SK-N-SH (cell line): ENCODE data around the gene AUTS2. TPM values are rescaled to one million over a fixed set of nuclear protein-coding genes. Genes with fewer than 3 reads are reported as not detected.

Experiments
- CTCF ChIA-PET: fragments of 300-600, 350-600 bp; formaldehyde crosslinking; extraction: SDS; loops from one replicate; lab custom pipeline; 2021; lab: Yijun Ruan, JAX
- POLR2A ChIA-PET: fragments of 350-600 bp; sonication (Branson Sonifier 250); formaldehyde crosslinking; extraction: SDS; loops from one replicate; lab custom pipeline; 2020; ENCODE audit warnings: antibody characterized with exemption, inconsistent platforms; lab: Yijun Ruan, JAX
- DNase-seq: peaks from one replicate; pipeline ENCODE4 v3.0.0; 2012
- H2AFZ ChIP-seq: fragments of 200-600 bp; sonication (generic); 2 replicates; pipeline ENCODE4 v1.8.1; 2016; ENCODE audit warnings: antibody characterized with exemption, mild to moderate bottlenecking, low read depth
- H3F3A ChIP-seq: fragments of 200-600 bp; sonication (generic); replicated peaks from 2 replicates; pipeline ENCODE3; 2016; ENCODE audit warnings: antibody characterized with exemption, mild to moderate bottlenecking; ENCODE audit not compliant: insufficient read depth
- H3K27ac ChIP-seq, 2 experiments: fragments of 200-500 bp in 1 of 2; fragments of 200-600 bp in 1 of 2; sonication (Bioruptor generic) in 1 of 2; sonication (generic), shearing (Covaris generic) in 1 of 2; 2 replicates each; pipeline versions ENCODE4 v1.5.1 to v1.6.1; 2014 to 2016; ENCODE audit warnings: low read depth in 2 of 2, inconsistent platforms in 1 of 2, low read length in 1 of 2, mild to moderate bottlenecking in 1 of 2, mixed read lengths in 1 of 2
- H3K27me3 ChIP-seq: fragments of 200-600 bp; sonication (generic), shearing (Covaris generic); 2 replicates; pipeline ENCODE4 v1.6.1; 2016; ENCODE audit warnings: mixed run types; ENCODE audit not compliant: insufficient read depth
- H3K36me3 ChIP-seq, 2 experiments: fragments of 200-500 bp in 1 of 2; fragments of 200-600 bp in 1 of 2; sonication (Bioruptor generic) in 1 of 2; sonication (generic) in 1 of 2; replicated peaks in 1 of 2; 2 replicates each; pipeline versions ENCODE3 to v1.5.1; 2014 to 2016; ENCODE audit warnings: low read length in 1 of 2, mild to moderate bottlenecking in 1 of 2; ENCODE audit not compliant: insufficient read depth in 2 of 2, control insufficient read depth in 1 of 2
- H3K4me1 ChIP-seq, 2 experiments: fragments of 200-500 bp in 1 of 2; fragments of 200-600 bp in 1 of 2; sonication (Bioruptor generic) in 1 of 2; sonication (generic), shearing (Covaris generic) in 1 of 2; 2 replicates each; pipeline versions ENCODE4 v1.5.1 to v1.6.1; 2014 to 2016; ENCODE audit warnings: low read depth in 1 of 2, low read length in 1 of 2, mixed run types in 1 of 2; ENCODE audit not compliant: insufficient read depth in 2 of 2, control insufficient read depth in 1 of 2
- H3K4me2 ChIP-seq: fragments of 200-600 bp; sonication (generic), shearing (Covaris generic); 2 replicates; pipeline ENCODE4 v1.6.1; 2017; ENCODE audit warnings: mixed run types
- H3K4me3 ChIP-seq, 2 experiments: fragments of 200-500 bp in 1 of 2; fragments of 200-600 bp in 1 of 2; sonication (Bioruptor generic) in 1 of 2; sonication (generic), shearing (Covaris generic) in 1 of 2; 2 replicates each; pipeline versions ENCODE4 v1.5.1 to v1.8.1; 2014 to 2016; ENCODE audit warnings: low read depth in 2 of 2, inconsistent platforms in 1 of 2, low read length in 1 of 2, mild to moderate bottlenecking in 1 of 2, mixed read lengths in 1 of 2, moderate library complexity in 1 of 2
- H3K79me2 ChIP-seq: fragments of 200-600 bp; sonication (generic); 2 replicates; pipeline ENCODE4 v1.8.1; 2017; ENCODE audit warnings: mild to moderate bottlenecking; ENCODE audit not compliant: insufficient read depth
- H3K9ac ChIP-seq: fragments of 200-600 bp; sonication (generic); 2 replicates; pipeline ENCODE4 v1.6.1; 2017; ENCODE audit warnings: mixed run types
- H3K9me2 ChIP-seq: fragments of 200-600 bp; sonication (generic); 2 replicates; pipeline ENCODE4 v1.6.1; 2017; ENCODE audit warnings: mixed run types
- H3K9me3 ChIP-seq: fragments of 200-600 bp; sonication (generic); 2 replicates; pipeline ENCODE4 v1.6.1; 2017; ENCODE audit warnings: mixed run types, mild to moderate bottlenecking, moderate library complexity
- H4K20me1 ChIP-seq: fragments of 200-600 bp; sonication (generic); 2 replicates; pipeline ENCODE4 v1.6.1; 2017; ENCODE audit warnings: mild to moderate bottlenecking, mixed run types; ENCODE audit not compliant: insufficient read depth
- CHD2 ChIP-seq: fragments of 150-350 bp; IDR thresholded peaks from 2 replicates; pipeline ENCODE4 v1.6.1; 2018; ENCODE audit warnings: low read length; ENCODE audit not compliant: partially characterized antibody
- EP300 ChIP-seq, 2 experiments: IDR thresholded peaks; 2 replicates each; pipeline versions ENCODE4 v1.4.0 to v1.6.1; 2012; ENCODE audit warnings: borderline replicate concordance in 1 of 2, low read depth in 1 of 2, low read length in 1 of 2
- EZH2phosphoT487 ChIP-seq: fragments of 200-600 bp; sonication (generic); IDR thresholded peaks from 2 replicates; pipeline ENCODE4 v1.6.1; 2017; ENCODE audit warnings: low read depth, mixed run types, mild to moderate bottlenecking, antibody characterized with exemption, moderate library complexity, borderline replicate concordance
- FOXJ3 ChIP-seq: sonication (generic); formaldehyde crosslinking; IDR thresholded peaks from 2 replicates; pipeline ENCODE4 v1.5.1; 2020; ENCODE audit warnings: mild to moderate bottlenecking, missing genetic modification reagents
- GATA2 ChIP-seq: sonication (generic); formaldehyde crosslinking; IDR thresholded peaks from 2 replicates; pipeline ENCODE4 v1.5.0; 2020; ENCODE audit warnings: mild to moderate bottlenecking, missing genetic modification reagents
- JUND ChIP-seq: IDR thresholded peaks from 2 replicates; pipeline ENCODE4 v1.4.0; 2012
- MAX ChIP-seq: IDR thresholded peaks from 2 replicates; pipeline ENCODE4 v1.4.0; 2012; ENCODE audit warnings: low read depth
- MEF2A ChIP-seq: IDR thresholded peaks from 2 replicates; pipeline ENCODE4 v1.4.0; 2012; ENCODE audit warnings: low read depth, borderline replicate concordance
- POLR2AphosphoS5 ChIP-seq: IDR thresholded peaks from 2 replicates; pipeline ENCODE4 v1.6.1; 2012; ENCODE audit warnings: low read depth, low read length
- RAD21 ChIP-seq: IDR thresholded peaks from 2 replicates; pipeline ENCODE4 v1.6.1; 2012; ENCODE audit warnings: mild to moderate bottlenecking, low read length
- RCOR1 ChIP-seq: fragments of 150-350 bp; IDR thresholded peaks from 2 replicates; pipeline ENCODE4 v1.6.1; 2017; ENCODE audit warnings: antibody characterized with exemption, low read length
- REST ChIP-seq: IDR thresholded peaks from 2 replicates; pipeline ENCODE4 v1.6.1; 2012; ENCODE audit warnings: mild to moderate bottlenecking, low read depth, low read length, moderate library complexity
- RXRA ChIP-seq: IDR thresholded peaks from 2 replicates; pipeline ENCODE4 v1.4.0; 2012; ENCODE audit warnings: low read depth, mild to moderate bottlenecking, borderline replicate concordance
- TCF12 ChIP-seq: IDR thresholded peaks from 2 replicates; pipeline ENCODE4 v1.4.0; 2012
- USF2 ChIP-seq: fragments of 150-350 bp; IDR thresholded peaks from 2 replicates; pipeline ENCODE4 v1.6.1; 2017; ENCODE audit warnings: antibody characterized with exemption, low read length, low read depth, borderline replicate concordance
- ZBTB33 ChIP-seq: IDR thresholded peaks from 2 replicates; pipeline ENCODE4 v1.4.0; 2012; ENCODE audit warnings: low read depth, borderline replicate concordance
- WGBS: methylation state at CpG from one replicate; pipeline ENCODE4 v1.1.6; 2017; ENCODE audit warnings: low lambda C conversion rate; 5-methylcytosine and 5-hydroxymethylcytosine counted together
- polyA plus RNA-seq, 3 experiments: library from polyadenylated mRNA; depleted of rRNA; stranded (reverse); fragments of >200 nt; gene quantifications; 2 replicates each; pipeline ENCODE4 v1.2.3, GENCODE V29; 2012
- TF ChIP-seq, protein P1 (sequence below): IDR thresholded peaks from 2 replicates; pipeline ENCODE4; 2012
- TF ChIP-seq, protein P2 (sequence below): fragments of 150-350 bp; IDR thresholded peaks from 2 replicates; pipeline ENCODE4 v1.6.1; 2016; ENCODE audit warnings: mild to moderate bottlenecking, low read depth, low read length

Gene AUTS2
- polyA plus RNA-seq, 1 of the 3 experiments (the other 2 are of a cell fraction): 15.6 TPM

GRCh38 chr7:70782796-70783195, 1184.5 kb downstream of the AUTS2 start:
- Histone ChIP-seq H3K4me3 (no peak overlapping the region), H3K9me2 (no peaks in the 10 kb centered on the region), H3K9ac (no peak overlapping the region), H3K27ac (no peak overlapping the region), H3K36me3 (peaks cover 87 to 88% of the 10 kb centered on the region in 2 experiments), H3K4me2 (no peak overlapping the region), H2AFZ (no peak overlapping the region), H4K20me1 (no peaks in the 10 kb centered on the region), H3K9me3 (no peaks in the 10 kb centered on the region), H3K27me3 (no peaks in the 10 kb centered on the region), H3F3A (no peaks in the 10 kb centered on the region), H3K79me2 (no peaks in the 10 kb centered on the region), H3K4me1 (no peaks in the 10 kb centered on the region)
- ChIA-PET POLR2A (no interaction called here), CTCF (no interaction called here)
- no peak for DNase-seq
- 85% methylated on average over 1 of the region's 1 CpG for WGBS
- TF ChIP-seq JUND (no peak), FOXJ3 (CRISPR knock-in tag) (no peak), RAD21 (no peak), EP300 (IDR thresholded peaks at IDR 0.05; ENCODE audit: borderline replicate concordance in 1 of 2, low read depth in 1 of 2, low read length in 1 of 2) (no peak), GATA2 (CRISPR knock-in tag) (no peak), MEF2A (no peak), RXRA (no peak), POLR2AphosphoS5 (no peak), ZBTB33 (no peak), EZH2phosphoT487 (no peak), CHD2 (no peak), REST (no peak), TCF12 (no peak), USF2 (no peak), RCOR1 (no peak), MAX (no peak)
- TF ChIP-seq, protein P1, sequence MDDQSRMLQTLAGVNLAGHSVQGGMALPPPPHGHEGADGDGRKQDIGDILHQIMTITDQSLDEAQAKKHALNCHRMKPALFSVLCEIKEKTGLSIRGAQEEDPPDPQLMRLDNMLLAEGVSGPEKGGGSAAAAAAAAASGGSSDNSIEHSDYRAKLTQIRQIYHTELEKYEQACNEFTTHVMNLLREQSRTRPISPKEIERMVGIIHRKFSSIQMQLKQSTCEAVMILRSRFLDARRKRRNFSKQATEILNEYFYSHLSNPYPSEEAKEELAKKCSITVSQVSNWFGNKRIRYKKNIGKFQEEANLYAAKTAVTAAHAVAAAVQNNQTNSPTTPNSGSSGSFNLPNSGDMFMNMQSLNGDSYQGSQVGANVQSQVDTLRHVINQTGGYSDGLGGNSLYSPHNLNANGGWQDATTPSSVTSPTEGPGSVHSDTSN: no peak
- TF ChIP-seq, protein P2, sequence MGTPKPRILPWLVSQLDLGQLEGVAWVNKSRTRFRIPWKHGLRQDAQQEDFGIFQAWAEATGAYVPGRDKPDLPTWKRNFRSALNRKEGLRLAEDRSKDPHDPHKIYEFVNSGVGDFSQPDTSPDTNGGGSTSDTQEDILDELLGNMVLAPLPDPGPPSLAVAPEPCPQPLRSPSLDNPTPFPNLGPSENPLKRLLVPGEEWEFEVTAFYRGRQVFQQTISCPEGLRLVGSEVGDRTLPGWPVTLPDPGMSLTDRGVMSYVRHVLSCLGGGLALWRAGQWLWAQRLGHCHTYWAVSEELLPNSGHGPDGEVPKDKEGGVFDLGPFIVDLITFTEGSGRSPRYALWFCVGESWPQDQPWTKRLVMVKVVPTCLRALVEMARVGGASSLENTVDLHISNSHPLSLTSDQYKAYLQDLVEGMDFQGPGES: no peak
